Astrocyte of the hippocampus (primary cell): ENCODE results near the gene KPNA6.
"Not testable (repeated sequence)": the region's sequence is repeated elsewhere in the genome, so short reads cannot be mapped to it uniquely, and the experiment has no call there.

Experiments used
- DNase-seq: peaks from one replicate; pipeline ENCODE4 v3.0.0; 2011; ENCODE audit warnings: low read depth, low spot score

Gene KPNA6

DNA sequence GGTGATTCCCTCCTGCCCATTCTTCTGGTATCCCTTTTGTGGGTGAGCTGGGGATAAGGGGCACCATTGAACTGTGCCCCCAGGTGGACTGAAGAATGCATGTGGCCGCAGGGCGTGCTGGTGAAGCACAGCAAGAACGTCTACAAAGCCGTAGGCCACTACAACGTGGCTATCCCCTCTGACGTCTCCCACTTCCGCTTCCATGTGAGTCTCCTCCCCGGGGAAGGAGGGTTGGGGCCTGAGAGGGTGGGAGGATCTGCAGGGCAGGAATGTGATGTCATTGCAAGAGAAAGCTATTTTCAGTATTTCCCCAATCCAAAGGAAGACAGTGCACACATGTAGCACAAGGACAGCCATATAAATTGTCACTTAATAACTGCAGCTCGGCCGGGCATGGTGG, 7.5 kb upstream of the KPNA6 start:
- no peak for DNase-seq

DNA sequence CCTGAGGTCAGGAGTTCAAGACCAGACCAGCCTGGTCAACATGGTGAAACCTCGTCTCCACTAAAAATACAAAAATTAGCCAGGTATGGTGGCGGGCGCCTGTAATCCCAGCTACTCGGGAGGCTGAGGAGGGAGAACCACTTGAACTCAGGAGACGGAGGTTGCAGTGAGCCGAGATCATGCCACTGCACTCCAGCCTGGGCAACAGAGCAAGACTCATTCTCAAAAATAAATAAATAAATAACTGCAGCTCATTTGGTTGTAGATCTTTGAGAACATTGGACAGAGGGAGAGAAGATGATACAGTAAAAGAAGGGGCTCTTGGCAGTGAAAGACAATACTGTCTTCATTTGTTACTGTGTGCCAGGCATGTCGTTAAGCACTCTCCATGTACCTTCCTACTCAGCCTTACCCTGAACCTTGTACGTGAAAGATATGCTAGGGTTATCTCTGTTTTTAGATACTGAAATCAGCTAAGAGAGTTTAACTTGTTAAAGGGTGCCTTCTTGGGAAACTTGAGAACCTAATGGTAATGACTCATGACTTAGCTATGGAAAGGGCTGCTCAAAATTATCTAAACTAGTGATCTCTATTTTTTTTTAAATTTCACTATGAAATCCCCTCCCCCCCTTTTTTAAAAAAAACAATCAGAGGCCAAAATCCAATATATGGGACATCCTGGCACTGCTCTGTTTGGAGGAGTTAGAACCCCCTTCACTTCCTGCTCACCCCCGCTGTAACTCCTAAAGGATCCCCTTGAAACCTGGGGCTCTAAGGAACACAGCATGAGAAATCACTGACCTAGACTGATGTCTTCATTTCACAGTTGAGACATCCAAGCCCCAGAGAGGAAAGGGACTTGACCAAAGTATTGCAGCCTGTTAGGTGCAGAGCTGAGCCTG, 6.8 kb upstream of the KPNA6 start:
- peak; percentile 44 for DNase-seq

DNA sequence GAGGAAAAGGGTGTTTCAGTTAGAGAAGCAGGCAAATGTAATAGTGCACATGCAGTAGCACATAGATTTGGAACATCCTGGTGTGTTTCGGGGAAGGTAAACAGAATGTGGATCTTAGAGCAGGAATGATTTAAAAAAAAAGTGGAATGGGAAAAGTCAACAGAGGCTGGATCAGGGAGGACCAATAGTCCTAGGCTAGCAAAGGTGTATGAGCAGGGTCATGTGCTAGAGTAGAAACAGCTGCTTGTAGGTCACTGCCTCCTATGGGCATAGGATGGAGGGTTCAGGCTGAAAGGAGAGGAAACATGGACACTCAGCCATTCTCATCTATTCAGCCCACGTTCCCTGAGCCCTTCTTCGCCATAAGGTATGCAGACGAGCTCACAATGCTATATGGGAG, 3.7 kb upstream of the KPNA6 start:
- no peak for DNase-seq

DNA sequence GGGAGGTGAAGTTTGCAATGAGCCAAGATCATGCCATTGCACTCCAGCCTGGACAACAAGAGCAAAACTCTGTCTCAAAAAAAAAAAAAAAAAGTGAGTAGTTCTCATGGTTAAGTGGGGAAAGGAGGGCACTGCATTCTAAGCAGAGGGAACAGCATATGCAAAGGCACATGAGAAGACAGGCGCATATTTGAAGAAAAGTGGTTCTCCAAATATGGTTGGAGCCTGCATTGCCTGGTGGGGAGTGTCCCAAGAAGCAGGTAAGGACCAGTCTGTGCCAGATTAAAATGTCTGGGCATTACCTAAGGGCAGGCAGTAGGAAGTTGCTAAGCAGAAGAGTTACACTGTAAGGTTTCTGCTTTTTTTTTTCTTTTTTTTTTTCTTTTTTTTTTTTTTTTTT, 2.5 kb upstream of the KPNA6 start:
- no peak for DNase-seq

DNA sequence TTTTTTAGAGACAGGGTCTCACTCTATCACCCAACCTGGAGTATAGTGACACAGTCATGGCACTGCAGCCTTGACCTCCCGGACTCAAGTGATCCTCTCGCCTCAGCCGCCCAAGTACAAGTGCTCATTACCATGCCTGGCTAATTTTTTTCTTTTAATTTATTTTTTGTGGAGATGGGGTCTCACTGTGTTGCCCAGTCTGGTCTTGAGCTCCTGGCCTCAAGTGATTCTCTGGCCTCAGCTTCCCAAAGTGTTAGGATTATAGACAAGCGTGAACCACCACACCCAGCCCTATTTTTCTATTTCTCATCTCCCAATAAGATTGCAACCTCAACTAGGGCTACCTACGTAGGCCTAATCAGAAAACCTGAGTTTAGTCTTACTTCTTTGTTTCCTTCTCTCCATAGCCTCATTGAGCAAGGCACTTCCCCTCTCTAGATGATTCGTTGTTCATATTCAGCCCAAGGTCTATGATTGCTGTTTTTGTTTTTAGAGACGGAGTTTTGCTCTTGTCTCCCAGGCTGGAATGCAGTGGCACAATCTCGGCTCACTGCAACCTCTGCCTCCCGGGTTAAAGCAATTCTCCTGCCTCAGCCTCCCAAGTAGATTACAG, 1.1 kb upstream of the KPNA6 start:
- DNase-seq, result no peak

DNA sequence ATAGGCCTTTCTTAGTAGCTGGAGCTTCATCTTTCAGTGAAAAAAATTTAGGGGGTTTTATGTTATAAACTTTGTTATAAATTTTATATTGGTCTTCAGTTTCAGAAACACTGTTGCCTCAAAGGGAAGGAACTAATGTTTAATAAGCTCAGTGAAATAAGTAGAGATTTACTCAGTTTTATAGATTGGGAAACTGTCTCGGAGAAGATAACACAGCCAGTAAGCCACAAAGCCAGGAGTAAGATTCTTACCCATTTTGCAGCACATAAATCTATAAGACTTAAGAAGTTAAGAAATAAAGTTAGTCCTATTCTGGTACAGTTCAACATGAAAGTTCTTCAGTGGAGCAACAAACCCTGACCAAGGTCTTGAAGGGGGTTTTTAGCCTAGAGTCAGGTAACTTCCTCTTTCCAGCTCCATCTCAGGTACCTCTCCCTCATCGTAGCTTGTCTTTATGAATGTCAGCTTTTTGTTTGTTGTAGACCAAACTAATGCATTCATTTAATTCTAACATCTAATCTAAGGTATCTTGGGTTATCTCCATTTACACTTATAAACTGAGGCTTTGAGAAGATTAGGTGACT, 3.3 kb downstream of the KPNA6 start:
- DNase-seq, result no peak

DNA sequence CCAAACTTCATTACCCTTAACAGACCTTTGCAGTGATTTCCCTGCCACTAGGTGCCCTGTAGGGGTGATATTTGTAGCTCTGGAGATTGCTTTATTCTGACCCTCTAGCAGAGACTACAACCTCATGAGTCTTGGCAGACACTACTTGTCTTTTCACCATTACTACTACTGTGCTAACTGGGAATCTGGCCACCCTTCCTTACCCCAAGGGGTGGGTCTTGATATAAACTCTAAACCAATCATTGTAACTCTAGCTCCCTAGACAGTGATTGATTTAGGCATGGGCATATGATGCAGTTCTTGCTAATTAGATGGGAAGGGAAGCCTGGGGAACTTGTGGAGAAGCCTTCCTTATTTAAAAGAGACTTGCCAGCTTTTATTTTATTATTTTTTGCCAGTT, 3.9 kb downstream of the KPNA6 start:
- DNase-seq, result peak; percentile 25

DNA sequence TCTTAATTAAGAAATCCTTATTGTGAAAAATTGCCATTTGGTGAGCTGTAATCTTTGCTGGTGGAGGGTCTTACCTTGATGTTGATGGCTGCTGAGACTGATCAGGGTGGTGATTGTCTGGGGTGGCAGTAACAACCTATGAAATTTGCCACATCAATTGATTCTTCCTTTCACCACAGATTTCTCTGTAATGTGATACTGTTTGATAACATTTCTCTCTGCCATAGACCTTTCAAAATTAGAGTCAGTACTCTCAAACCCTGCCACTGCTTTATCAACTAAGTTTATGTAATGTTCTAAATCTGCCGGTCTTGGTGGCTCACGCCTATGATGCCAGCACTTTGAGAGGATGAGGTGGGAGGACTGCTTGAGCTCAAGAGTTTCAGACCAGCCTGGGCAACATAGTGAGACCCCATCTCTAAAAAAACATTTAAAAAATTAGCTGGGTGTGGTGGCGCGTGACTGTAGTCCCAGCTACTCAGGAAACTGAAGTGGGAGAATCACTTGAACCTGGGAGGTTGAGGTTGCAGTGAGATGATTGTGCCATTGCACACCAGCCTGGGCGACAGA, 5.0 kb downstream of the KPNA6 start:
- DNase-seq, result no peak

DNA sequence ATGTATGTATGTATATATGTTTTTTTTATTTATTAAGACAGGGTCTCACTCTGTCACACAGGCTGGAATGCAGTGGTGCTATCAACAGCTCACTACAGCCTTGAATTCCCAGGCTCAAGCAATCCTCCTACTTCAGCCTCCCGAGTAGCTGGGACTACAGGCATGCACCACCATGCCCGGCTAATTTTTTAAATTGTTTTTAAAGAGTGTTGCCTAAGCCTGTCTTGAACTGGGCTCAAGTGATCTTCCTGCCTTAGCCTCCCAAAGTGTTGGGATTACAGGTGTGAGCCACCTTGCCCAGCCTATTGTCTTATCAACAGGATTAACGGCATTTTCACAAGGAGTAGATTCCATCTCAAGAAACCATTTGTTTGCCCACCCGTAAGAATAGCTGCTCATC, 5.6 kb downstream of the KPNA6 start:
- DNase-seq, result not testable (repeated sequence)

DNA sequence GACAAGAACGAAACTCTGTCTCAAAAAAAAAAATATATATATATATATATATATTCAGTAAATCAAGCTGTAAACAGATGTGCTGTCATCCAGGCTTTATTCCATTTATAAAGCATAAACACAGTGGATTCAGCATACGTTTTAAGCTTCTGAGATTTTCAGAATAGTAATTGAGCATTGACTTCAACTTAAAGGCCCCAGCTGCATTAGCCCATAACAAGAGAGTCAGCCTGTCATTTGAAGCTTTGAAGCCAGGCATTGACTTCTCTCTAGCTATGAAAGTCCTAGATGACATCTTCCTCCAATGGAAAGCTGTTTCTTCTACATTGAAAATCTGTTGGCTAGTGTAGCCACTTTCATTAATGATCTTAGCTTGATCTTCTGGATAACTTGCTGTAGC, 6.6 kb downstream of the KPNA6 start:
- no peak for DNase-seq

DNA sequence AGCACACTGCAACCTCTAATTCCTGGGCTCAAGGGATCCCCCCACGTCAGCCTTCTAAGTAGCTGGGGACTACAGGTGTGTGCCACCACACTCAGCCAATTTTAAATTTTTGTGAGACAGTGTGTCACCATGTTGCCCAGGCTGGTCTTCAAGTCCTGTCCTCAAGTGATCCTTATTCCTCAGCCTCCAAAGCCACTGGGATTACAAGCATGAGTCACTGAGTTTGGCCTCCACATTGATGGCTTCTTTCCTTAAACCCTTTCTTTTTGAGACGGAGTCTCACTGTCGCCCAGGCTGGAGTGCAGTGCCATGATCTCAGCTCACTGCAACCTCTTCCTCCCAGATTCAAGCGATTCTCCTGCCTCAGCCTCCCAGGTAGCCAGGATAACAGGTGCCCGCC, 7.6 kb downstream of the KPNA6 start:
- DNase-seq, result no peak

DNA sequence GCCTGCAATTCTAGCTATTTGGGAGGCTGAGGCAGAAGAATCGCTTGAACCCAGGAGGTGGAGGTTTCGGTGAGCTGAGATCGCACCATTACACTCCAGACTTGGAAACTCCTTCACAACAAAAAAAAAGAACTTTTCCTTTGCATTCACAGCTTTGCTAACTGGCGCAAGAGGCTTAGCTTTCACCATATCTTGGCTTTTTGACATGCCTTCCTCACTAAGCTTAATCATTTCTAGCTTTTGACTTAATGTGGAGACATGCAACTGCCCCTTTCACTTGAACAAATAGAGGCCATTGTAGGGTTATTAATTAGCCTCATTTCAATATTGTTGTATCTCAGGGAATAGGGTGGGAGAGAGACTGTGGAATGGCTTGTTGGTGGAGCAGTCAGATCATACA, 8.7 kb downstream of the KPNA6 start:
- no peak for DNase-seq

DNA sequence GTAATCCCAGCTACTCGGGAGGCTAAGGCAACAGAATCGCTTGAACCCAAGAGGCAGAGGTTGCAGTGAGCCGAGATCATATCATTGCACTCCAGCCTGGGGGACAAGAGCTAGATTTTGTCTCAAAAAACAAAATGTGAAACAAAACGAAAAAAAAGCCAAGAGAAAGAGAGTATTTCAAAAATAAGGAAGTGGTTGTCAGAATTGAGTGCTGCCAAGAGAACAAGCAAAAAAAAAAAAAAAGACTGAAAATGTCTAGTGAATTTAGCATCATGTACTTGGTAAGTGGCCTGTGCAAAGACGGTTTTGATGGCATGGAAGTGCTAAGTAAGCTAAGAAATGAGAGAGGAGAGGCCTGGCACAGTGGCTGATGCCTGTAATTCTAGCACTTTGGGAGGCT, 14.3 kb downstream of the KPNA6 start:
- no peak for DNase-seq

DNA sequence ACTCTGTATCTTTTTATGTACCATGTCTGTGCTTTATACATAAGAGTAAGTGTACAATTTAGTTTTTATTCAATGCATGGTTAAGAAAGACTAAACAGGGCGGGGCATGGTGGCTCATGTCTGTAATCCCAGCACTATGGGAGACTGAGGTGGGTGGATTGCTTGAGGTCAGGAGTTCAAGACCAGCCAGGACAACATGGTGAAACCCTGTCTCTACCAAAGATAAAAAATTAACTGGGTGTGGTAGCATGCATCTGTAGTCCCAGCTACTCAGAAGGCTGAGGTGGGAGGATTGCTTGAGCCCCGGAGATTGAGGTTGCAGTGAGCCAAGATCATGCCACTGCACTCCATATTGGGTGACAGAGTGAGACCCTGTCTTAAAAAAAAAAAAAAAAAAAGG, 15.5 kb downstream of the KPNA6 start:
- not testable (repeated sequence) for DNase-seq

DNA sequence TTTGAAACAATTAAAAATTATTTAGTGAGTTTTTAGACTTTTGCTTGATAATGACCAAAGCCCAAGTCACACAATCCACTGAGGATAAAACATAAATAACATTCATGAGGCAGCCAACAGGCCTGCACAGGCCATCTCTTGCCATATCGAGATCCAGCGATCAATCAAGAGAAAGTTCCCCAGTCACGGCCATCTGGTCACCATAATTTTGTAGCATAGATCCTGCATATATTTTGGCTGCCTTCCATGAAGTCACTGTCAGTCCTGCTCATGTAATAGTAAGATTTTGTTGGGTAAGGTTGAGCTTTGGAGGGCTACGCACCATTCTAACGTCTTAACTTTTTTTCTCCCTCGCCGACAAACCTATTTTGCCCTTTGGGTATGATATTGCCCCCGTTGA, 17.5 kb downstream of the KPNA6 start:
- DNase-seq, result no peak

DNA sequence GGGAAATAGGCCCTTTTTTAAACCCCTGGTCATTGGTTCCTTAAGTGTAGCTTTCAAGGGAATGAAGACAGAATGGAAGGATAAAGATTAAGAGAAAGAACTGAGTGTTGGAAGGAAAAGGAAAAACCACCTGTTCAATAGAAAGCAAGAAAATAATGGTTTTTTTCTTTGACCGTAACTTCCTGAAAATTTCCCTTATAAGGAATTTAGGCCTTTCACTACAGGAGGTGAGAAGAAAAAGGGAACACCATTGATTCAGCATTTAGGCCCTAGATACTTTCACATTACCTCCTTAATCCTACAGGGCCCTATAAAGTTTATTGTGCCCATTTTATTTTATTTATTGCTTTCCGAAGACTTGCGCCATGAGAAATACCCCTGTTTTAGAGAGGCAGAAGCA, 18.9 kb downstream of the KPNA6 start:
- no peak for DNase-seq

DNA sequence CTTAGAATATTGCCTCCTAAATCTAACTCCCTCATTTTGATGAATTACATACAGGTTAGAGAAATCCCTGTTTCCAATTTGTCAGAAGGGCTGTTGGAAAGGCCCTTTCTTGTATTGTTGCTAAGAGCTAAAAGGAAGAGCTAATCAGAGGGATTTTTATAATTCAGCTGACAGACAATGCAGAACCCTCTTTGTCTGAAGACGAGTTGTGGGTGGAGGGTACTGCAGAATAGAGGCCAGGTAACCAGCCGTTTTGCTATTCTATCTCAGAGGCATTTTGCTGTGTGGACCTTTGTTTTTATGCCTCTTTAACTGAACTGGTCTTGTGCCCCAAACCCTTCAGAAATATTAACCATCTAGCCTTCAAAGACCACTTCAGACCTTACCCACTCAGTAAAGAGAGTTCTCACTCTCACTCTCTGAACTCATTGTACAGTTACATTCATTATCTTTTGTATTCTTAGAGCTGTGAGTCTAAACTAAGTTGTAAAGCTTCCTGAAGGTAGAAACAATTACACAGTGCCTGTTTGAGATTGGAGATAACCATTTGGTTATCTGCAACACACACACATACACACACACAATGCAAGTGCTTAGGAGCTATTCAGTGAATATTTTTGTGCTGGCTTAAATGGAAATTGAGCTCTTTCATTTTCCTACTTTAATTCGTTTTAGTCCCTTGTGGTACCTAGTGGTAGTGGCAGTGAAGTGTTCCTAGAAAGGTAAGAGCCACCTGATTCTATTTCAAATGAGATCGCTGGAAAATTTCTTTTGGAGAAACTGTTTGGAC, 19.7 kb downstream of the KPNA6 start:
- DNase-seq, result no peak

DNA sequence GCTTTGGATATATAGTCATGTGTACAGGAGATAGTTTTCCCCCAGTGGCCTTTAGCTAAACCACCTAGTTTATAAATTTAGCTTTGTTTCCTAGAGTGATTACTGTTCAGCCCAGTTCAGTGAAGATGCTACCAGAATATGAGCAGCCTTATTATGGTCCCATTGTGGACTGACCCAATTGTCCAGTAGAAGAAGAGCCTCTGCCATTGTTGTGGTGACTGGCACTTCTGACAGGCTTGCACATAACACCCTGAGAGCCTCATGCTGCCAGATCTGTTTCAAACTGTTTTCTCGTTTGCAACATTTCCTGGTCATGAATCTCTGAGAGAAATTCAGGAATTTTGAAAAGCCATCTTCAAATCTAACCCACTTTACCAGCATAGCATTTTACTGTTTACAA, 20.6 kb downstream of the KPNA6 start:
- DNase-seq, result no peak

DNA sequence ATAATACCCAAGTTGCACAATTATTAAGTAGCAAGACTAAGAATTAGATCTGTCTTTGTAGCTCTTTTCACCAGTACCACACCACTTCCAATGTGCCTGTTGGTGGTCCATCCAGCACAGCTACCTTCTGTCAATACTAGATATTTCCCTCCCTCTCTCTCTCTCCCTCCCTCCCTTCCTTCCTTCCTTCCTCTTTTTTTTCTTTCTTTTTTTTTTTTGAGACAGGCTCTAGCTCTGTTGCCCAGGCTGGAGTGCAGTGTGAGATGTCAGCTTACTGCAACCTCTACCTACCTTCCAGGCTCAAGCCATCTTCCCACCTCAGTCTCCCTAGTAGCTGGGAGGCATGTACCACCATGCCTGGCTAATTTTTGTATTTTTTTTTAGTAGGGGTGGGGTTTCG, 21.1 kb downstream of the KPNA6 start:
- DNase-seq, result no peak

DNA sequence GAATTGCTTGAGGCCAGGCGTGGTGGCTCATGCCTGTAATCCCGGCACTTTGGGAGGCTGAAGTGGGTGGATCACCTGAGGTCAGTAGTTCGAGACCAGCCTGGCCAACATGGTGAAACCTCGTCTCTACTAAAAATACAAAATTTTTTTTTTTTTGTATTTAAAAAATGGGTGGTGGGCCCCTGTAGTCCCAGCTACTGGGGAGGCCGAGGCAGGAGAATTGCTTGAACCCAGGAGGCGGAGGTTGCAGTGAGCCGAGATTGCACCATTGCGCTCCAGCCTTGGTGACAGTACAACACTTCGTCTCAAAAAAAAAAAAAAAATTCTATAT, 26.1 kb downstream of the KPNA6 start:
- DNase-seq, result not testable (repeated sequence)

DNA sequence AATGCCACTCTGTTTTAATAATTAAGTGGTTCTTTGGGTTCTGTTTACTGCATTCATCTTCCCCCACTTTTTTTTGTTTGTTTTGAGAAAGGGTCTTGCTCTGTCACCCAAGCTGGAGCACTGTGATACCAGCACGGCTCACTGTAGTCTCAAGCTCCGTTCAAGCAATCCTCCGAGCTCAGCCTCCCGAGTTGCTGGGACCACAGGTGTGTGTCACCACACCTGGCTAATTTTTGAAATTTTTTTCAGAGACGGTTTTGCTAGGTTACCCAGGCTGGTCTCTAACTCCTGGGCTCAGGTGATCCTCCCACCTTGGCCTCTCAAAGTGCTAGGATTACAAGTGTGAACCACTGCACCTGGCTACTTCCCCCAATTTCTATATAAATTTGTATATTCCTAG, 29.3 kb downstream of the KPNA6 start:
- DNase-seq, result no peak

DNA sequence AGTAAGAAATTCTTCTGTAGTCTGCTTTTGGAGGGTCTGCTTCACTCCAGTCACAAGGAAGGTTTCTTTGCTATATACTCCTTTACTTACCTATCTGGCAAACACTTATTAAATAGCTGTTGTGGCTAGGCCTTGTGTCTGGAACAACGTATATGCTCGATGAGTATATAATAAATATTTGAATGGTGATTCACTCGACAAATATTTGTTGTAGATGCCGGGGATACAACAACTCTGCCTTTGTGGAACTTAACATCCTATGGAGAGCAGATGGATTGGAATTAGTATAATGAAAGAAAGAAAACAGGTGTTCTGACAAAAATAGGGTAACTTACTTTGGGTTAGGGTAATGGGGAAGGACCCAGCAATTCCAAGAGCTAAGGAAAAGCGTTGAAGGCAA, 31.1 kb downstream of the KPNA6 start:
- DNase-seq, result peak; percentile 23
